Measurements from ENCODE around the gene INPP5D.
A peak's percentile ranks its signal among the peaks of the same experiment; 100 is the strongest.
"Not testable (repeated sequence)": the region's sequence is repeated elsewhere in the genome, so short reads cannot be mapped to it uniquely, and the experiment has no call there.

Gene INPP5D

GRCh38 chr2:233032551-233033320 is 27.4 kb upstream of the INPP5D start, which contains the start of gene NEU2:
TSS of gene NEU2 (plus strand) at chr2:233032672. CDS start at chr2:233032672, 0 bp downstream.
- no peak for DNase-seq

GRCh38 chr2:233033672-233034071 is 26.5 kb upstream of the INPP5D start:
- no peak for DNase-seq

- no peak for DNase-seq
Measured at GRCh38 chr2:233034091-233034882, 25.9 kb upstream of the INPP5D start.

GRCh38 chr2:233035426-233036161 is 24.5 kb upstream of the INPP5D start:
- no peak for DNase-seq

GRCh38 chr2:233036162-233036838 is 23.8 kb upstream of the INPP5D start:
- DNase-seq = no peak

- DNase-seq = no peak
Measured at GRCh38 chr2:233037078-233037477, 23.1 kb upstream of the INPP5D start.

- DNase-seq = no peak
Measured at GRCh38 chr2:233039212-233039845, 20.8 kb upstream of the INPP5D start.

- no peak for DNase-seq
Measured at GRCh38 chr2:233039846-233040530, 20.2 kb upstream of the INPP5D start.

GRCh38 chr2:233040571-233040970 is 19.6 kb upstream of the INPP5D start:
- no peak for DNase-seq

- peak; percentile 5 to 42 (median 24) for DNase-seq
Measured at GRCh38 chr2:233041722-233042323, 18.3 kb upstream of the INPP5D start.

GRCh38 chr2:233042549-233042948 is 17.6 kb upstream of the INPP5D start:
- no peak for DNase-seq

GRCh38 chr2:233044974-233045605 is 15.1 kb upstream of the INPP5D start:
- no peak for DNase-seq

GRCh38 chr2:233047206-233047605 is 12.9 kb upstream of the INPP5D start:
- DNase-seq = no peak

GRCh38 chr2:233047667-233048066 is 12.5 kb upstream of the INPP5D start:
- DNase-seq = no peak

- peak in 1 of 4 experiments; percentile 1 for DNase-seq
Measured at GRCh38 chr2:233048569-233049193, 11.5 kb upstream of the INPP5D start.

- no peak for DNase-seq
Measured at GRCh38 chr2:233049194-233049761, 10.9 kb upstream of the INPP5D start.

- DNase-seq = peak; percentile 41 to 65 (median 64)
Measured at GRCh38 chr2:233051241-233052149, 8.6 kb upstream of the INPP5D start.

GRCh38 chr2:233052517-233052916 is 7.6 kb upstream of the INPP5D start:
- DNase-seq = not testable (repeated sequence)

Measured in suppressor macrophage (primary cell).